ENCODE data around the gene CTNNA2. TPM values are rescaled to one million over a fixed set of nuclear protein-coding genes. Genes with fewer than 3 reads are reported as not detected.

CTNNA2 gene
- total RNA-seq, 1 experiment from 2014 or later = 5.5 TPM

GRCh38 chr2:80340022-80340421, 827.2 kb downstream of the CTNNA2 start:
- TF ChIP-seq CTCF (conservative IDR thresholded peaks at IDR 0.05) = no peak
- no CpG with 5 or more reads among the region's 3 CpGs for WGBS (ENCODE audit: extremely low coverage, insufficient read length, low lambda C conversion rate)
- no peaks in the 10 kb centered on the region for H3K4me1 Mint-ChIP-seq

More at GRCh38 chr2:80340022-80340421, 827.2 kb downstream of the CTNNA2 start:
- no peak overlapping the region for H4K8ac ChIP-seq (replicated peaks; ENCODE audit: insufficient read length, low read depth, low read length)
- H3T11ph ChIP-seq (ENCODE audit: low read length) = no peak overlapping the region
- no peak overlapping the region for H3K56ac ChIP-seq (ENCODE audit: insufficient read length, low read depth, low read length)
- no peak overlapping the region for H3K4me3 Mint-ChIP-seq
- H3K4me2 ChIP-seq (ENCODE audit: insufficient read depth, insufficient read length, low read length) = no peak overlapping the region
- H2BK20ac ChIP-seq (ENCODE audit: low read depth, low read length, poor library complexity, severe bottlenecking) = no peak overlapping the region
- no peak for DNase-seq
- H2AK5ac ChIP-seq (ENCODE audit: insufficient read length, low read length) = no peak overlapping the region
- no peaks in the 10 kb centered on the region for H3K27me3 ChIP-seq (ENCODE audit: insufficient read depth, low read length)
- no peak overlapping the region for H3K14ac ChIP-seq (ENCODE audit: insufficient read depth, low read length)
- H3K9ac ChIP-seq (ENCODE audit: extremely low read depth, insufficient read length, low read length) = no peak overlapping the region
- no peaks in the 10 kb centered on the region for H3K9me3 Mint-ChIP-seq
- H3K4ac ChIP-seq (ENCODE audit: low read depth, low read length) = no peak overlapping the region
- no peak overlapping the region for H2BK120ac ChIP-seq (ENCODE audit: low read depth, low read length, poor library complexity, severe bottlenecking)
- H4K91ac ChIP-seq (ENCODE audit: insufficient read length, low read depth, low read length) = no peak overlapping the region
- no peak overlapping the region for H2AFZ ChIP-seq (ENCODE audit: low read length)
- no peaks in the 10 kb centered on the region for H3K9me3 ChIP-seq (ENCODE audit: control insufficient read depth, low read depth, low read length)
- H4K20me1 ChIP-seq (ENCODE audit: control insufficient read depth, insufficient read depth, insufficient read length) = no peaks in the 10 kb centered on the region
- no peaks in the 10 kb centered on the region for H3K23me2 ChIP-seq (ENCODE audit: insufficient read length, low read depth, low read length, poor library complexity, severe bottlenecking)
- H3K4me1 ChIP-seq (ENCODE audit: insufficient read depth, low read length) = no peaks in the 10 kb centered on the region; the same call in 1 of the 2 replicates
- H2BK12ac ChIP-seq (ENCODE audit: insufficient read length, low read depth, low read length) = no peak overlapping the region
- no peaks in the 10 kb centered on the region for H3K27me3 Mint-ChIP-seq (ENCODE audit: low read depth)
- H3K27ac Mint-ChIP-seq = no peak overlapping the region
- no peak overlapping the region for H3K27ac ChIP-seq (ENCODE audit: insufficient read length, low read depth, low read length)
- H2BK15ac ChIP-seq (ENCODE audit: low read depth, low read length) = no peak overlapping the region
- no peaks in the 10 kb centered on the region for H3K79me2 ChIP-seq (ENCODE audit: insufficient read depth, low read length)
- no peak overlapping the region for H3K18ac ChIP-seq (ENCODE audit: insufficient read length, low read depth, low read length)
- H4K5ac ChIP-seq (ENCODE audit: insufficient read length, low read depth, low read length) = no peak overlapping the region
- no peaks in the 10 kb centered on the region; a peak in 1 of 7 replicates for H3K36me3 Mint-ChIP-seq (ENCODE audit: insufficient read depth in 1 of 3, low read depth in 3 of 3)
- no peak overlapping the region for H3K23ac ChIP-seq (ENCODE audit: insufficient read length, low read depth, low read length)
- no peaks in the 10 kb centered on the region for H3K79me1 ChIP-seq (ENCODE audit: insufficient read depth, low read depth, low read length, poor library complexity, severe bottlenecking)
- no peak overlapping the region for H2BK5ac ChIP-seq (ENCODE audit: insufficient read length, low read length)

All from H9 (cell line).